Subcutaneous preadipocyte (primary cell): ENCODE measurements around the gene FBXO33. TPM values are rescaled to one million over a fixed set of nuclear protein-coding genes. Genes with fewer than 3 reads are reported as not detected.

Experiments
- total RNA-seq: library from RNA; depleted of rRNA; stranded (reverse); fragments of >200 nt; gene quantifications from 2 replicates; pipeline ENCODE4 v1.2.3, GENCODE V29; 2012

The FBXO33 gene
- 13.2 and 15.8 TPM in 2 replicates for total RNA-seq

GRCh38 chr14:39432179-39432618 lies at the start of gene FBXO33:
Gene FBXO33 (minus strand): TSS chr14:39432433. CDS start chr14:39432162, 271 bp downstream.

Other genes with a start within 250 kb of the FBXO33 start
- 6.6 and 12.3 TPM in 2 replicates for gene MIA2, start 198.5 kb downstream of the FBXO33 start, total RNA-seq